Trophoblast cell (in vitro differentiated cells and primary cell): ENCODE results near the gene PIK3R1.

Experiments used
- DNase-seq, 2 donors: peaks; one replicate each; pipeline ENCODE4 v3.0.0-alpha.2; 2016
- H2AFZ ChIP-seq: 2 replicates; pipeline ENCODE4 v1.6.1; 2013; ENCODE audit warnings: low read length, moderate library complexity, mild to moderate bottlenecking; ENCODE audit not compliant: insufficient read depth, poor library complexity
- H2AK5ac ChIP-seq: 2 replicates; pipeline ENCODE4 v1.6.1; 2013; ENCODE audit warnings: mild to moderate bottlenecking, low read length
- H2BK120ac ChIP-seq: 2 replicates; pipeline ENCODE4 v1.6.1; 2013; ENCODE audit warnings: low read length, mild to moderate bottlenecking, moderate library complexity; ENCODE audit not compliant: insufficient read depth, poor library complexity
- H2BK12ac ChIP-seq: 2 replicates; pipeline ENCODE4 v1.6.1; 2013; ENCODE audit warnings: mild to moderate bottlenecking, low read length, moderate library complexity
- H2BK5ac ChIP-seq: 2 replicates; pipeline ENCODE4 v1.6.1; 2013; ENCODE audit warnings: low read length, low read depth, moderate library complexity, mild to moderate bottlenecking; ENCODE audit not compliant: poor library complexity
- H3K14ac ChIP-seq: 2 replicates; pipeline ENCODE4 v1.6.1; 2013; ENCODE audit warnings: mild to moderate bottlenecking, low read length
- H3K18ac ChIP-seq: 2 replicates; pipeline ENCODE4 v1.6.1; 2013; ENCODE audit warnings: mild to moderate bottlenecking, low read length
- H3K23ac ChIP-seq: 2 replicates; pipeline ENCODE4 v1.6.1; 2013; ENCODE audit warnings: low read length
- H3K27ac ChIP-seq: 2 replicates; pipeline ENCODE4 v1.5.1; 2013; ENCODE audit warnings: low read depth, mild to moderate bottlenecking, inconsistent platforms, low read length, moderate library complexity
- H3K27me3 ChIP-seq: 2 replicates; pipeline ENCODE4 v1.6.1; 2013; ENCODE audit warnings: inconsistent platforms, mild to moderate bottlenecking, low read length, moderate library complexity; ENCODE audit not compliant: insufficient read depth
- H3K36me3 ChIP-seq, 2 experiments: 1 replicate in 1 of 2; 2 replicates in 1 of 2; pipeline ENCODE4 v1.6.1; 2013; ENCODE audit warnings: low read length in 2 of 2, mild to moderate bottlenecking in 2 of 2, moderate library complexity in 1 of 2; ENCODE audit not compliant: insufficient read depth in 2 of 2, control insufficient read depth in 1 of 2
- H3K4ac ChIP-seq: 2 replicates; pipeline ENCODE4 v1.6.1; 2013; ENCODE audit warnings: low read depth, mild to moderate bottlenecking, low read length, moderate library complexity
- H3K4me1 ChIP-seq, 2 experiments: 1 replicate in 1 of 2; 2 replicates in 1 of 2; pipeline ENCODE4 v1.6.1; 2013; ENCODE audit warnings: low read length in 2 of 2, mild to moderate bottlenecking in 2 of 2, moderate library complexity in 1 of 2; ENCODE audit not compliant: insufficient read depth in 2 of 2, control insufficient read depth in 1 of 2
- H3K4me2 ChIP-seq: 2 replicates; pipeline ENCODE4 v1.6.1; 2013; ENCODE audit warnings: inconsistent platforms, mild to moderate bottlenecking, low read length, moderate library complexity
- H3K4me3 ChIP-seq: 2 replicates; pipeline ENCODE4 v1.5.1; 2013; ENCODE audit warnings: mild to moderate bottlenecking, low read depth, low read length, inconsistent platforms
- H3K79me1 ChIP-seq: one replicate; pipeline ENCODE4 v1.6.1; 2013; ENCODE audit warnings: low read length
- H3K79me2 ChIP-seq: 2 replicates; pipeline ENCODE4 v1.6.1; 2013; ENCODE audit warnings: low read length, mild to moderate bottlenecking; ENCODE audit not compliant: control insufficient read depth, insufficient read depth, poor library complexity
- H3K9ac ChIP-seq: 2 replicates; pipeline ENCODE4 v1.6.1; 2013; ENCODE audit warnings: mild to moderate bottlenecking, low read length
- H3K9me3 ChIP-seq: 2 replicates; pipeline ENCODE4 v1.6.1; 2013; ENCODE audit warnings: low read depth, mild to moderate bottlenecking, control low read depth, inconsistent platforms, low read length; ENCODE audit not compliant: insufficient read depth
- H4K12ac ChIP-seq: 2 replicates; pipeline ENCODE4 v1.6.1; 2013; ENCODE audit warnings: low read depth, mild to moderate bottlenecking, low read length, moderate library complexity
- H4K8ac ChIP-seq: 2 replicates; pipeline ENCODE4 v1.6.1; 2013; ENCODE audit warnings: low read depth, mild to moderate bottlenecking, low read length, moderate library complexity
- H4K91ac ChIP-seq: one replicate; pipeline ENCODE4 v1.6.1; 2013; ENCODE audit warnings: low read depth, mild to moderate bottlenecking, low read length, moderate library complexity
- WGBS: extraction: QIAGEN DNeasy Blood & Tissue Kit; methylation state at CpG from one replicate; pipeline ENCODE4 v1.1.7; 2013; ENCODE audit warnings: missing lambda C conversion rate; ENCODE audit not compliant: insufficient read length, insufficient coverage; ENCODE audit errors: extremely low coverage; 5-methylcytosine and 5-hydroxymethylcytosine counted together

The PIK3R1 gene

DNA sequence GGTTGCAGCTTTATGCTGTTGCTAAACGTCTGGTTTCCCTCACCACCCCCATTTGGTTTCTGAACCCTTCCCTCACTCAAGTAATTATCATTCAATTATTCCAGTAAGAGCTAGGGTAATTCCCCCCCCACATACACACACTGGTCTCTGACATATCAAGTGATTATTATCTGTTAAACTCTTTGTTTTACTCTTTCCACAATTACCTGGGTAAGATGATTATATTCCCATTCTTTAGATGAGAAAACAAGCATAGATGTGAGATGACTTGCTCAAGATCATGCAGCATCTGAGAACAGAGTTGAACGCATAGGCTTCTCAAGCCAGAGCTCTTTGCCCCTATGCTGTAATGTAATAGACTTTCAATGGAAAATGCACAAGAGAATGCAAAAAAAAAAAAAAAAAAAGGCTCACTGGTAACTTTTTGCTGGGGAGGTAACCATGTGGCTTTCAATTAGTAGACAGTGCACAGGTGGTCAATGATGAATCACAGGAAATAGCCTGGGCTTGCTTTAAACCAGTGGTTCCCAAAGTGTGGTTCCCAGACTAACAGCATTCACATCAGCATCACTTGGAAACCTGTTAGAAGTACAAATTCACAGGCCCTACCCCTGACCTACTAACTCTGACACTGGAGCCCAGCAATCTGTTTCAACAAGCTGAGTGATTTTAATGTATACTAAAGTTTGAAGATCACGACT lies 87.6 kb downstream of the PIK3R1 start:
- Histone ChIP-seq H3K36me3 (peaks cover 0 to 7% of the 10 kb centered on the region in 2 experiments), H3K4me1 (peaks cover 0 to 11% of the 10 kb centered on the region in 2 experiments), H2AK5ac (no peak overlapping the region), H3K4me3 (no peak overlapping the region), H3K18ac (no peak overlapping the region), H3K9ac (no peak overlapping the region), H4K12ac (no peak overlapping the region), H3K27ac (peak overlapping the region; percentile 16), H3K4me2 (no peak overlapping the region), H2AFZ (no peak overlapping the region), H3K4ac (no peak overlapping the region), H2BK5ac (no peak overlapping the region), H3K79me1 (no peaks in the 10 kb centered on the region), H3K79me2 (no peaks in the 10 kb centered on the region), H4K91ac (no peak overlapping the region), H2BK120ac (peak overlapping the region; percentile 50), H3K23ac (no peak overlapping the region), H2BK12ac (no peak overlapping the region), H3K14ac (no peak overlapping the region), H3K9me3 (no peaks in the 10 kb centered on the region), H3K27me3 (no peaks in the 10 kb centered on the region), H4K8ac (no peak overlapping the region)
- DNase-seq, result peak in 1 of 2 donors; percentile 29
- WGBS, result no CpG with 5 or more reads among the region's 3 CpGs

GRCh38 chr5:68303754-68304420 lies 88.3 kb downstream of the PIK3R1 start:
- Histone ChIP-seq H2BK5ac (no peak overlapping the region), H3K4me2 (no peak overlapping the region), H3K27me3 (no peaks in the 10 kb centered on the region), H4K12ac (no peak overlapping the region), H2AFZ (no peak overlapping the region), H3K9me3 (no peaks in the 10 kb centered on the region), H3K36me3 (peaks cover 0 to 7% of the 10 kb centered on the region in 2 experiments), H2BK120ac (no peak overlapping the region), H3K4me1 (peaks cover 0 to 11% of the 10 kb centered on the region in 2 experiments), H3K18ac (no peak overlapping the region), H3K4me3 (no peak overlapping the region), H2AK5ac (no peak overlapping the region), H3K79me2 (no peaks in the 10 kb centered on the region), H3K27ac (peak overlapping the region; percentile 18), H4K91ac (no peak overlapping the region), H3K23ac (no peak overlapping the region), H4K8ac (no peak overlapping the region), H3K79me1 (no peaks in the 10 kb centered on the region), H3K4ac (no peak overlapping the region), H3K9ac (no peak overlapping the region), H2BK12ac (no peak overlapping the region), H3K14ac (no peak overlapping the region)
- whole genome bisulfite sequencing, result no CpG with 5 or more reads among the region's 4 CpGs
- DNase-seq, result no peak

GRCh38 chr5:68304421-68305052 lies 89.0 kb downstream of the PIK3R1 start:
- no peak overlapping the region for H3K14ac ChIP-seq
- H2BK12ac ChIP-seq, result no peak overlapping the region

DNA sequence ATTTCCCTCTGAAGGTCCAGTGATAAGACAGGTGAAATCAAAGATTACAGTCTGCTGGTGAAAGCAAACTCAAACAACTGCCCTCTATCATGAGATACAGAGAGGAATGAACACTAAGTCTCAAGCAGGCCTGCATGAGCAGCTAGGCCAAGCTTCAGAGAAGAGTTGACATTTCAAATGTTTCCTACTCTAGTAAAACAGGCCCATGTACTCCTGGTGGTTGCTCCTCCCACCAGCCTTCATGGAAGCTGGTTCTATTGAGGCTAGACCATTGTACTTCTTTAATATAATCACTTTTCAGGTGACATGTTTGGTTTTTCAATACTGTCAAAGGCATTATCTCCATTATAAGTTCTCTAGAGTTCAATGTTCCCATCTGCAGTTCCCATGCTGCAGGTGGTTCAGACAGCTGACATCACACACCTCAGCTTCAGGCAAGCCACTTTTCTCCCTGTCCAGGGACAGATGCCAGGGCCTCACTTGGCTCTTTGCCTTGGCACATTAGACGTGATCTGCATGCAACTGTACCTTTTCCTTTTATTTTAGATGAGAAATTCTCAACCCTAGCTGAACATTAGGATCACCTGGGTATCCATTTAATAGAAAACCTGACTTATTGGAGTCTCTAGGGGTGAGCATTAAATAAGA lies 89.8 kb downstream of the PIK3R1 start:
- no peak overlapping the region for H3K9ac ChIP-seq
- no peak overlapping the region for H3K4me2 ChIP-seq
- H2BK12ac ChIP-seq, result peak overlapping the region; percentile 66
- H3K27ac ChIP-seq, result no peak overlapping the region
- H3K4me1 ChIP-seq, result peaks cover 0 to 11% of the 10 kb centered on the region in 2 experiments
- no peak for DNase-seq
- H4K12ac ChIP-seq, result no peak overlapping the region
- H3K4ac ChIP-seq, result no peak overlapping the region
- no CpG with 5 or more reads among the region's 1 CpG for WGBS
- no peaks in the 10 kb centered on the region for H3K79me1 ChIP-seq
- H3K18ac ChIP-seq, result no peak overlapping the region
- peaks cover 0 to under 1% of the 10 kb centered on the region in 2 experiments for H3K36me3 ChIP-seq
- no peak overlapping the region for H4K91ac ChIP-seq
- H3K14ac ChIP-seq, result no peak overlapping the region
- H3K23ac ChIP-seq, result no peak overlapping the region
- no peak overlapping the region for H2AK5ac ChIP-seq
- H2AFZ ChIP-seq, result no peak overlapping the region
- H3K79me2 ChIP-seq, result no peaks in the 10 kb centered on the region
- no peak overlapping the region for H4K8ac ChIP-seq
- no peak overlapping the region for H2BK5ac ChIP-seq
- H2BK120ac ChIP-seq, result no peak overlapping the region
- H3K4me3 ChIP-seq, result no peak overlapping the region
- no peaks in the 10 kb centered on the region for H3K9me3 ChIP-seq
- no peaks in the 10 kb centered on the region for H3K27me3 ChIP-seq

More at GRCh38 chr5:68304421-68305052, 89.0 kb downstream of the PIK3R1 start:
- H3K4me2 ChIP-seq, result no peak overlapping the region
- H4K12ac ChIP-seq, result no peak overlapping the region
- H4K8ac ChIP-seq, result no peak overlapping the region
- peaks cover 0 to 11% of the 10 kb centered on the region in 2 experiments for H3K4me1 ChIP-seq
- peaks cover 0 to 4% of the 10 kb centered on the region in 2 experiments for H3K36me3 ChIP-seq
- no peak for DNase-seq
- H3K79me1 ChIP-seq, result no peaks in the 10 kb centered on the region
- H3K79me2 ChIP-seq, result no peaks in the 10 kb centered on the region
- no peak overlapping the region for H2AK5ac ChIP-seq
- no peak overlapping the region for H3K4me3 ChIP-seq
- H2AFZ ChIP-seq, result no peak overlapping the region
- H3K18ac ChIP-seq, result no peak overlapping the region
- no peak overlapping the region for H3K9ac ChIP-seq
- no peak overlapping the region for H3K23ac ChIP-seq
- H3K4ac ChIP-seq, result no peak overlapping the region
- H4K91ac ChIP-seq, result no peak overlapping the region
- no peaks in the 10 kb centered on the region for H3K9me3 ChIP-seq
- H2BK5ac ChIP-seq, result no peak overlapping the region
- WGBS, result no CpG with 5 or more reads among the region's 3 CpGs
- no peaks in the 10 kb centered on the region for H3K27me3 ChIP-seq
- no peak overlapping the region for H3K27ac ChIP-seq
- no peak overlapping the region for H2BK120ac ChIP-seq
